ENCODE data around the gene ADGRB3. TPM values are rescaled to one million over a fixed set of nuclear protein-coding genes. Genes with fewer than 3 reads are reported as not detected.
A peak's percentile ranks its signal among the peaks of the same experiment; 100 is the strongest.

The ADGRB3 gene
- total RNA-seq, 1 donor from 2014 or later = 0.92 TPM

GRCh38 chr6:69098910-69099309 lies 463.8 kb downstream of the ADGRB3 start:
- no peak overlapping the region for H3K4me3 ChIP-seq (ENCODE audit: low read depth, low read length)
- no peak for TF ChIP-seq CTCF (IDR thresholded peaks at IDR 0.05; ENCODE audit: insufficient read depth, low read length, poor library complexity, severe bottlenecking)
- no peaks in the 10 kb centered on the region for H3K36me3 ChIP-seq (ENCODE audit: control insufficient read depth, insufficient read depth, low read length)
- H3K27me3 ChIP-seq (ENCODE audit: control insufficient read depth, insufficient read depth, low read length) = no peaks in the 10 kb centered on the region
- no peak for DNase-seq (ENCODE audit: low read depth)

GRCh38 chr6:69100772-69101171 lies 465.7 kb downstream of the ADGRB3 start:
- TF ChIP-seq CTCF (IDR thresholded peaks at IDR 0.05; ENCODE audit: insufficient read depth, low read length, poor library complexity, severe bottlenecking) = no peak

GRCh38 chr6:69102416-69102815 lies 467.3 kb downstream of the ADGRB3 start:
- no peak for TF ChIP-seq CTCF (IDR thresholded peaks at IDR 0.05; ENCODE audit: insufficient read depth, low read length, poor library complexity, severe bottlenecking)
- Histone ChIP-seq H3K27me3 (ENCODE audit: control insufficient read depth, insufficient read depth, low read length) (no peaks in the 10 kb centered on the region), H3K36me3 (ENCODE audit: control insufficient read depth, insufficient read depth, low read length) (no peaks in the 10 kb centered on the region), H3K4me3 (ENCODE audit: low read depth, low read length) (no peak overlapping the region)
- DNase-seq (ENCODE audit: low read depth) = no peak

More at GRCh38 chr6:69100772-69101171, 465.7 kb downstream of the ADGRB3 start:
- H3K27me3 ChIP-seq (ENCODE audit: control insufficient read depth, insufficient read depth, low read length) = no peaks in the 10 kb centered on the region
- H3K36me3 ChIP-seq (ENCODE audit: control insufficient read depth, insufficient read depth, low read length) = no peaks in the 10 kb centered on the region
- DNase-seq (ENCODE audit: low read depth) = no peak
- no peak overlapping the region for H3K4me3 ChIP-seq (ENCODE audit: low read depth, low read length)

GRCh38 chr6:69105288-69105687 lies 470.2 kb downstream of the ADGRB3 start:
- Histone ChIP-seq H3K36me3 (ENCODE audit: control insufficient read depth, insufficient read depth, low read length) (no peaks in the 10 kb centered on the region), H3K27me3 (ENCODE audit: control insufficient read depth, insufficient read depth, low read length) (no peaks in the 10 kb centered on the region), H3K4me3 (ENCODE audit: low read depth, low read length) (no peak overlapping the region)
- peak; percentile 31 for TF ChIP-seq CTCF (IDR thresholded peaks at IDR 0.05; ENCODE audit: insufficient read depth, low read length, poor library complexity, severe bottlenecking)
- no peak for DNase-seq (ENCODE audit: low read depth)

- no peak for DNase-seq (ENCODE audit: low read depth)
- Histone ChIP-seq H3K4me3 (ENCODE audit: low read depth, low read length) (no peak overlapping the region), H3K36me3 (ENCODE audit: control insufficient read depth, insufficient read depth, low read length) (no peaks in the 10 kb centered on the region), H3K27me3 (ENCODE audit: control insufficient read depth, insufficient read depth, low read length) (no peaks in the 10 kb centered on the region)
- no peak for TF ChIP-seq CTCF (IDR thresholded peaks at IDR 0.05; ENCODE audit: insufficient read depth, low read length, poor library complexity, severe bottlenecking)
Measured at GRCh38 chr6:69106511-69106910, 471.4 kb downstream of the ADGRB3 start.

- H3K4me3 ChIP-seq (ENCODE audit: low read depth, low read length) = no peak overlapping the region
- no peaks in the 10 kb centered on the region for H3K27me3 ChIP-seq (ENCODE audit: control insufficient read depth, insufficient read depth, low read length)
- no peak for DNase-seq (ENCODE audit: low read depth)
- no peaks in the 10 kb centered on the region for H3K36me3 ChIP-seq (ENCODE audit: control insufficient read depth, insufficient read depth, low read length)
- TF ChIP-seq CTCF (IDR thresholded peaks at IDR 0.05; ENCODE audit: insufficient read depth, low read length, poor library complexity, severe bottlenecking) = no peak
Measured at GRCh38 chr6:69111301-69111700, 476.2 kb downstream of the ADGRB3 start.

All from kidney epithelial cell (primary cell).